ENCODE data around the gene MEGF10. TPM values are rescaled to one million over a fixed set of nuclear protein-coding genes. Genes with fewer than 3 reads are reported as not detected.
"Not testable (repeated sequence)": the region's sequence is repeated elsewhere in the genome, so short reads cannot be mapped to it uniquely, and the experiment has no call there.

The MEGF10 gene
- total RNA-seq, 1 experiment from 2014 or later = 3.1 TPM

DNA sequence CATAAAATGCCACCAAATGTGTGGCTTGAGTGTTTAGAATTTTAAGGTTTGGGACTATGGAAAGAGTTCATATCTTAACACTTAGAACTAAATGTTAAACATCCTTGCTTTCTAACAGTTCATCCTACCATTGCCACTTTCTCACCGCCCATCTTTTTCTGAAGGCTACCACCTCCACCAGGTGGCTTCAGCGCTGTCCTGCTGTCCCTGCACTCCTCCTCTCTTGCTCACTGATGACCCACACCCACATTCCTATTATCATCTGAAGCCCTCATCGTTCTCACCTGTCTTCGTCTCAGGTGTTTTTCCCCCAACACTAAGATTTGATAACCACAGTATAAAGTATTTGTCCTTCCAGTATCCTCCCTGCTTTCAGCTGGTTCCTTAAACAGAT is 7.4 kb downstream of the MEGF10 start:
- DNase-seq (ENCODE audit: low read depth) = no peak

DNA sequence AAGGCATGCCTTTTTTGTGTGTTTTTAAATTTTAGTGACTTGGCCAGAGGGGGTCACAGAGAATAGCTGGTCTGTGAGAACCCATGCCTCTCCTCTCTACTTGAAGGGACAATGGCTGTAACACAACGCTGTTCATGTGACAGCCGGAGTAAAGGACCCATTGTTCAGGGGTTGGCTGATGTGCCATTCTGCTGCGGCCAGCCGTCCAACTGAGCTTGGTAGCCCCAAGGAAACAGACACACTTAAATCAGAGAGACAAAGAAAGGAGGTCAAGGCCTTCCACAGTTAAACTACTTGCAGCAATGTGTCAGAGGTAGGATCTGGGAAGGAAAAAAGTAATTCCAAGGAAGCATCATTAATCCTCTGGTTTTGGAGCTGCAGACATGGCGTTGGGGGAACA is 8.1 kb downstream of the MEGF10 start:
- no peak for DNase-seq (ENCODE audit: low read depth)

DNA sequence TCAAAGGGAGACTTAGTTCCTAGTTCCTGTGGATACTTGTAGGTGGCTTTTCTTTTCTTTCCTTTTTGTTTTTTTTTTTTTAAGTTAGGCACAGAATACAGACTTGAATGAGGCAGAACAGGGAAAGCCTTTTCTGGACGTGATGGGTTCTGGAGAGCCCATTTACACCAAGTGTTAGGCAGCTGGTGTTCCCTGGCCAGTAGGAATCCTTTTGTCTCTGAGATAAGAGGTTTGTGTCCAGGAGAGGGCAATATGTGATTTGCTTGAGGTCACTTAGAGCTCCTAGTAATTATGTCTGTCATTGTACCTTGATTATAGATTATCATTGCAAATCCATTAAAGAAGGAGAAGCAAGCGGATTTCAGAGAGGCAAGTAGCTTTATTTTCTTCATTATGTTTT is 9.1 kb downstream of the MEGF10 start:
- DNase-seq (ENCODE audit: low read depth) = peak; percentile 18

DNA sequence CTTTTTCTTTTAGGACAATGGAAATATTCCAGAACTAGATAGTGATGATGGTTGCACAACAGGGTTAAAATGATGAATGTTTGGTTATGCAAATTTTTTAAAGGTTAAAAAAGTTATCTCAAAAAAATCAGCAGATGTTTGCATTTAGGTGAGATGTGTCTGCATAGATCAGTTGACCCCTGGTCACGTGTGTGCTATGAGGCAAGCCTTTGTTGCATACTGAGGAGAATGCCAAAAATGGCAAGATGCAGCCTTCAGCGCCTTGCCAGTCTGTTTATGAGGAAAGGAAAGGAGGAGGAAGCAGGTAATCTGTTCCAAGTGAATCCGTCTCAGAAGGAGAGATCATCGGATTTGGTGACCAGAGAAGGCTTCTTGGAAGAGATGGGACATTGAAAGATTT is 11.9 kb downstream of the MEGF10 start:
- no peak for DNase-seq (ENCODE audit: low read depth)

DNA sequence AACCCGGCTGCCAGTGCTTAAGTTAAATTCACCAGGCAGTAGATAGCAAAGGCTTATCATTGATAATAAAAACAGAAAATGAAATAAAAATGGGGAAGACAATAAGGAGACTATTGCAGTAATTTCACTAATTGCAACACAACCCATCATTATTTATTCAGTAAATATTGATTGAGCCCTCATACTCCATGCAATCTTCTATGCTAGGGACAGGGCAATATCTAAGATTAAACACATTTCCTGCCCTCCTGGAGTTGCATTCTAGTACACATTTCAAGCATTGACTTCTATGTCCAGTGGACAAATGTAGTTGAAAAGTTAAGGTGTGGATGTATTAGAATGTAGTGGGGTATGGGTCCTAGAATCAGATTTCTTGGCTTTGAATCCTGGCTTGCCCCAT is 12.8 kb downstream of the MEGF10 start:
- no peak for DNase-seq (ENCODE audit: low read depth)

DNA sequence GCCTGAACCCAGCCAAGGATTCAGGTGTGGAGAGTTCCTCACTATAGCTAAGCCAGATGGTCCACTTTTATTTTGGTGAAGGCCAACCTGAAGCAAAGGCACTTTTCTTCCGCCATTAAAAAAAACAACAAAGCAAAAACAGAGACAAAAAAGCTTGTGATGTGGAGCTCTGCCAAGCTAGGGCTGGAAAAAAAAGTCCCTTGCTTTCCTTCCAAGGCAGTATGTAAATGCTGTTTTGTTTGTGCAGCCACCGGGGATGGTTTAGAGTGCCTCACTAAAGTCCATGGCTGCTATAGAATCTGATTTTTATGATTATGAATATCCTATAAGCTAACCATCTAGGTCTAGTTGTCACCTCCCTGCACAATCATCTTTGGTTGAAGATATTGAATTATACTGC is 14.9 kb downstream of the MEGF10 start:
- DNase-seq (ENCODE audit: low read depth) = no peak

DNA sequence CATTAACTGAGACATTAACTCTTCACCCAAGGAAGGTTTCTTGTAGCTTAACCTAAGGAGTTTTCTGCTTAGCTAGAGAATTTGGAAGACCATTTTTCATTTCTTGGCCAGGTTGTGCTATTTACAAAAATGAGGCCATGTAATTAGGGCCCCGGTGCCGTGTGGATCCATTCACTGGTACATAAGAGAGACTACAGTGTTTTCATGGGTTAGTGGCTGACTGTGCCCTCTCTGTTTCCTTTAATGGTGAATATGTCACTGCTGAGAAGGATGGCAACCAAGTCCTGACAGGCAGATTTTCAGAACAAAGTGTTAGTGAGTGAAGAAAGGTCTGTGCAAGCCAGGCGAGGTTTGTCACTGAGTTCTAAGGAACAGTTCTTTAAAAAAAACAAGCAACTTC is 15.4 kb downstream of the MEGF10 start:
- DNase-seq (ENCODE audit: low read depth) = no peak

DNA sequence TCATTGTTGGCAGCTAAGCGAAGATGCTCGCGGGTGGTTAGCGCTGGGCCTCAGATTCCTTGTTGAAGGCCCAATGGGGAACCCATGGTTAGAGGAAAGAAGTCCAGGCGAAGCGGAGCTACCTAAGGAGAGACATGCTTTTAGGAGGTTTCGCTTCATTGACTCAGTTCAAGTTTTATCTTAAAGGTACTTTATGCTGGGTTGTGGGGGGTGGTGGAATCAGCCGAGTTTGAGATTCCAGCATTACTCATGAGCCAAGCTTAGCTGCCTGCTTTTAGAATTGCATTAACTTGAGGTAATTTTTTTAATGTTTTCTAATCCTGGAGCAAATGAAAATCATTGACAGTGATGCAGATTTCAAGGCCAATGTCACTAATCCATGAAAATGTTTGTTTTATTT is 16.1 kb downstream of the MEGF10 start:
- no peak for DNase-seq (ENCODE audit: low read depth)

DNA sequence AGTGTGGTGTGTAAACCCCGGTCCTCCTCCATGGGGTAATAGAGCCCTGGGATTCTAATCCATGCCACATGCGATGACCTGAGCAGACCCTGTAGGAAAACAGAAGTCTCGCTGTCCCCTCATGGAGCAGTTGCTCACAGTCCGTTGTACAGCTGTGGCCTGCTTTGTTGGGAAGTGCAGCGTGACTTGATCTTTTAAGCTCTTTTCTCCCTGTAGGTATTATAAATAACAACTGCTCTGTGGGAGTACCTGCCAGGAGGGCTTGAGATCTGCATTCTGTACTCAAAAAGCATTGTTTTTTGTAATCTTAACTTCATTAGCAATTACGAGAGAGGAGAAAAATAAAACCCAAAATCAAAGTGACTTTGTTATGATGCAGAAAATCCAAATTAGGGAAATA is 17.3 kb downstream of the MEGF10 start:
- no peak for DNase-seq (ENCODE audit: low read depth)

DNA sequence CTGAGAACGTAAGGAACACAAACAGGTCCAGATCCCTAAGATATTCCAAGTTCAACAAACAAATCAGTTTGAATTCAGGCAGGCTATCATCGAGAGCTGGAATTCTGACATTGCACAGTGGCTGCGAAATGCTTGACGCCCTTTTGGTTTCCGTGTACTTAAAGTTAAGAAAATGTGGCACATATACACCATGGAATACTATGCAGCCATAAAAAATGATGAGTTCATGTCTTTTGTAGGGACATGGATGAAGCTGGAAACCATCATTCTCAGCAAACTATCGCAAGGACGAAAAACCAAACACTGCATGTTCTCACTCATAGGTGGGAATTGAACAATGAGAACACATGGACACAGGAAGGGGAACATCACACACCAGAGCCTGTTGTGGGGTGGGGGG is 17.7 kb downstream of the MEGF10 start:
- DNase-seq (ENCODE audit: low read depth) = not testable (repeated sequence)

DNA sequence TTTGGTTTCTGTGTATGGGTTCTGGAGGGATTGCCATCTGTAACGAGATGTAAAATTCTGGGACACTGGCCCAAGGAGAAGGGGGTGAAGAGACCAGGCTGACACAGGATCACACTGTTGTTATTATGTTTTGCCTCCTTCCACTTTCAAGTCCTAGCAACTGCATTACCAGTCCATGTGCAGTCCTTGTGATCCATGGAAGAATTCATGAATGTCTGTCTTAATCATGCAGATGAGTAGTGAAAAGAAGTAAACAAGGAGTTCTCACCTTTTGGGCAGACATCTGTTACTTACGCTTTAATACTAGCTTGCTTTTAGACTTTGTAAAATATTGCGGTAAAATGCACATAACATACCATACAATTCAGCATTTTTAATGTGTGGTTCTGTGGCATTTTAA is 18.3 kb downstream of the MEGF10 start:
- no peak for DNase-seq (ENCODE audit: low read depth)

DNA sequence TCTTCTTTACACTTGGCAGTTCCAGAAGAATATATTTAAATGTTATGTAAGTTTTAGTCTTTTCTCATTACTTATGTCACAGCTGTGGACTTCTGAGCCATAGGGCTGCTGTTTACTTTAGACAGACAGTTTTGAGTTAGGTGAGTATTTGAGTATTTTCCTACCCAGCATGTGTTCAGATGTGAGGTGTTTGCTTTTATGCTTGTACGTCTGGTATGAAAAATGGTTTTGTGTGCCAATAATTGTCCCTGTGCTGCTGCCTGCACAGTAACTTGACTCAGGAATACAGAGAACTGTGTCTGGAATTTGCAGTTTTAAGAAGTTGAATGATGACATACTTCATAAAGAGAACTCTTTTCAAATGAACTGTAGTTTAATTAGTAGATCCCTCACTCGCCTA is 20.8 kb downstream of the MEGF10 start:
- DNase-seq (ENCODE audit: low read depth) = no peak

DNA sequence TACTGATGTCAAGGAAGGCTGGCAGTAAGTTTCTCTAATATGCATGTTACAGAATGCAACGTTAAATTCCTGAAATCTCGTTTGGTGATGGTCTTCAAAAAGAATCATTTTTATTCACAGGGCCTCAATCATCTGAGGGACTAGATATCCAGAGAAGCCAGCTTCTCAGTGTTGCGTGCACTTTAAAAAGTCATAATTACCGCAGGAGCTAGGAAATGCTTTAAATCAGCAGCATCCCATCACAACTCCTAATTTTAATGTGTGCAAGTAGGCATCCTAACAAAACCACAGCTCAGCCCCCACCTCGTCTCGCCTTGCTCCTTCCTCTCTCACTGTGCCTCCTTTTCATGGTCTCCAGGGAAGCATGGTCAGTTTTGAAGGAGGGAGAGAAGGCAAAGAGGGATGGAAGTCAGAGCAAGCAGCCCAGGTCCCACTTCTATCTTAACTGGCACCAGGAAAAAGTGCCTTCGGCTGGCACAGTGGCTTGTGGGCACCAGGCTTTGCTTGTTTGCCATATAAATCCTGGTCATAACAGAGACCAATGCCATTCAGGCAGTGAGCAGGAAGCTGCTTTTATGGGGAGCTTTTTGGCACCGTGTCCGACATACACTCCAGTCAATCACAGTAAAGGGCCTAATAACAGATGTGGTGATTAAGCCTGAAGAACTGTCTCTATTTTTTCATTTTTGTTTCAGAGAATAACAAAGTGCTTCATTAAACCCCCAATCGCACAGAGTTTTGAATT is 21.4 kb downstream of the MEGF10 start:
- DNase-seq (ENCODE audit: low read depth) = peak; percentile 10

DNA sequence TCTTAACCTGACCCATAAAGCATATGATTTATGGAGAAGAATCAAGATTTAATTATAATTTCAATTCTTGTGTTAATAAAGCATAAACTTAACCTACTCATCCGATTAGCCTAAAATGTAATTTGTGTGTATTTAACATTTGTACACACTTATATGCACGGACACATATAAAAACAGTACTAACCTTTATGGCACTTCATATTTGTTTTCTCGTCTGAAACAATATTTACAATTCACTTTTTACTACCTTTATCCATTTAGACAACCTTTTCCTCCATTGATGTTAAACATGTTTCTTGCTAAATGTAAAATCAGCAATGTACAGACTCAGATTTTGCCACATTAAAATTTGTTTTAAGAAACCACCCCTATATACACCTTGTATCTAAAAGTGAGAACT is 22.8 kb downstream of the MEGF10 start:
- DNase-seq (ENCODE audit: low read depth) = no peak

DNA sequence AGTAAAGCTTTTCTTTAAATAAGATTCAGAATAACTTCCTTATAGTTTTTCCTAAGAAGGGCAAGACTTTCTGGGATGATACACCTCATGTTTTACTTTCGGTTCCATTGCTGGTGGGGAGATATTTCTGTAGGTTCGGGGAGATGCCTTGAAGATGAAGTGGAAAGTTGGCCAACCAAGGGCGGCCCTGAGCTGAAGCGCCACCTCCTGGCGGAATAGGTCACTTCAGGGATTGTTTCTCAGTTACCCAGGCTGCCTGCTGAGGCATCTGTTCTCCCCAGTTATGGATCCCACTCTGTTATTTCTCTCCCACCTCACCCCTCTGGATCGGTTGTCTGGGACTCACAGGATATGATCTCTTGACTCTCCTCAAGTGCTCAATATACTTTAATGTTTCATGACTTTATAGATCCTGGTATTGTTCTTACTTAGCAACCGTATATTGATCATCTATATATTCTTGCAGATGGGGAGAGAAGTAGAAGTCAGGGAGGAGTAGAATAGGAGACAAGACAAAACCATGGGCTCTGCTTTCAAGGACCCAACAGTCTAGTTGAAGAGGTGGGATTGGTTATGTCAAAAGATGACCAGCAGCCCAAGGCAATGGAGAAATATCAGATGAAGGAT is 23.4 kb downstream of the MEGF10 start:
- peak; percentile 54 for DNase-seq (ENCODE audit: low read depth)

DNA sequence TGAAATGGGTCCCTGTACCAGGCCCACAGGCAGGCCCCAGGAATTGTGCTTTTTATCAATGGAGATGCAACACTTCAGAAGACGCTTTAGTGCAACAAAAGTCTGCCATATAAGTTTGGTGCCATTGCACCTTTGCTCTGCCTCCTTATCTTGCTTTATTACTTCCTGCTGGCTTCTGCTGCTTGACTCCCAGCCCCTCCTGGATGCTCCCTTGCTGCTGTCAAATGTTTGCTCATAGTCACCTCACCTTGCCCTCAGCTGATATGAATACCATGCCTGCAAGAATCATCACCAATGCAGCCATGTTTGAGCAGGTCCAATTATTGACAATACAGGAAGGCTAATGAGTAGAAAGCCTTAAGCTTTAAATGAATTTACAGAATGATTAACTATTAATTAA is 25.4 kb downstream of the MEGF10 start:
- no peak for DNase-seq (ENCODE audit: low read depth)

DNA sequence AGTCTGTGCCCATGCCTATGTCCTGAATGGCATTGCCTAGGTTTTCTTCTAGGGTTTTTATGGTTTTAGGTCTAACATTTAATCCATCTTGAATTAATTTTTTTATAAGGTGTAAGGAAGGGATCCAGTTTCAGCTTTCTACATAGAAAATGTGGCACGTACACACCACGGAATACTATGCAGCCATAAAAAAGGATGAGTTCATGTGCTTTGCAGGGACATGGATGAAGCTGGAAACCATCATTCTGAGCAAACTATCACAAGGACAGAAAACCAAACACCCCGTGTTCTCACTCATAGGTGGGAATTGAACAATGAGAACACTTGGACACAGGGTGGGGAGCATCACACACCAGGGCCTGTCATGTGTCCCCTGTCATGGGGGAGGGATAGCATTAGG is 26.8 kb downstream of the MEGF10 start:
- DNase-seq (ENCODE audit: low read depth) = not testable (repeated sequence)

DNA sequence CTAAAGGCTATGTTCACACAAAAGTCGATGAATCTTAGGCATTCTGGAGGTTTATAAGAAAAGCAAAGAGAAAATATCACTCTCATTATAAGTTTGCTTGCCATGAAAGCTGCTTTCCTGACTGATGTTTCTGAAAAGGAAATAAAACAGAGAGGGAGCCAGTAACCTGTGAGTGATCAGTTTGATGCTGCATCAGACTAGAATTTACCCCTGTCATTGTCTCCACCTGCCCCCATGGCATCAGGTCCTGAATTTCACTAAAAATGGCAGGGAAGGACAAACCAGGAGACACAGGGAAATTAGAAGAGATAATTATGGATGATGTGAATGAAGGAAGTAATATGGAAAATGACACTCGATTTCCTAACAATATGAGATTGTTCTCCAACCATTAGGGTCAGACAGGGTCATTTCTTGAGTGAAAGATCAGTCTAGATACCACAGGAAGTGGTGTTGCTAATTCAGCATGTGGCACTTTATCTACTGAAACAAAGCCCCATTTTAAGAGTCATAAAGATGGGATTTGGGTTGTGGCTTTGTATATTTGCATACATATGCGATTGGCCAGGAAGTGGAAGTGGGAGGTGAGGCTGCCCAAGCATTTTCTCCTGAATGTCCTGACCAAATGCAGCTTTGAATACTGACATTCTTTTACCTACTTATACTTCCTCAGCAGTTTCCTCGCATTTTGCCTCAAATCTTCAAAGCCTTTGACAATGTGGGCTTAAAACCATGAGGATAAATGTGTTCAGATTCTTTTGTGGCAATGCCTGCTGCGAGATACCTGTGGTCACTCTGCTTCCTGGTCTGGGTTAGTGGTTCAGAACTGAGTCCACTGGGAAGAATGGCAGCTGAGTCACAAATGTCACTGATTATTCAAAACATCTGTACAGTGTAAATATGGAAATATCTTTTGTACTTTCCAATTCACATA is 29.7 kb downstream of the MEGF10 start:
- peak; percentile 68 for DNase-seq (ENCODE audit: low read depth)

DNA sequence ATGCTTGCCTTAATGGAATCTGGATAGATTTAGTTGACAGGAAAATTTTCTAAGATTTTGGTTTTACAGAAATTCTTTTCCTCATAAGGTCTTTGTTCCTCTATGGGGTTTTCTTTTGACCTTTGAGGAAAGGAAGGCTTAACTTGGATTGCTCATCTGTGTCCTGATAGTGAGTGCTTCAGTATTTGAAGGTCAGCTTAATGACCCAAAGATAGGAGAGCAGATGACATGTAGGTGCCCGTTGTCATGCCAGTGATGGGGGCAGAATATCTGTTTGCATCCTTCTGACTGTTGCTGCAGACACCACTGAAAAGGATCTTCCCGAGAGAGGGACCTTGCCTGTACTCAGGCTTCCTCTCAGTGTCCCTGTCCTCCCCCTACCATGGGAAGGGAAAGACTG is 30.9 kb downstream of the MEGF10 start:
- no peak for DNase-seq (ENCODE audit: low read depth)

DNA sequence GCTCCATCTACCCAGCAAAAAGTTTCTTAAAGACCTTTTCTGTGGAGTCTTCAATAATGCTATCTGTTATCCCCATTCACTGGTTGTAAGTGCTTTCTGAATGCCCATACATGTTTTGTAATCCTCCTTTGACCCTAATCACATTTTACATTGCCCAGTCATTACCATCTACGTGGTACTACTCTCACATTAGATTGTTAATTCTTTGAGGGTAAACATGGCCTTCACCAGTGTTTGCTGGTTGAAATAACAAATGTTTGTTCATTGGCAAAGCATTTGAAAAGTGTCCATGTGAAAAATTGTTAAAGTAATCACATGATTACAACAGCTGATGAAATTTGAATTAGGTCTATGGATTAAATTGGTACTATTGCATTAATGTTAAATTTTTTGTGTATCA is 31.8 kb downstream of the MEGF10 start:
- no peak for DNase-seq (ENCODE audit: low read depth)

DNA sequence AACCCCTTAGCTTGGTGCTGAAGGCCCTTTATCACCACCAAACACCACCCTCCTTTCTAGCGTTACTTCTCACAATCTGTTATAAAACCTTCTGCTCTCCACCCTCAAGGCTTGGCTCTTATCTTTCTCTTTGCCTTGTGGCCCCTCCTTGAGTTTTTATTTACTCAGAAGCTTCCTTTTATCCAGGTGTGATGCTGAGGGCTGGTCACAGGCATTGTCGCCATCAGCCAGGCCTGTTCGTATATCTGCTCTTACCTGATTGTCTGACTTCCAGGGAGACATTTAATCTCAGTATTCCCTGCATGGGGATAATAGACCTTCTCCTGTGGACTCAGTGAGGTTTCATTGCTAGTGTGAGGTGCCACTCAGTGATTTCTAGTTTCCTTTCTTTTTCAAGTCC is 34.2 kb downstream of the MEGF10 start:
- DNase-seq (ENCODE audit: low read depth) = no peak

DNA sequence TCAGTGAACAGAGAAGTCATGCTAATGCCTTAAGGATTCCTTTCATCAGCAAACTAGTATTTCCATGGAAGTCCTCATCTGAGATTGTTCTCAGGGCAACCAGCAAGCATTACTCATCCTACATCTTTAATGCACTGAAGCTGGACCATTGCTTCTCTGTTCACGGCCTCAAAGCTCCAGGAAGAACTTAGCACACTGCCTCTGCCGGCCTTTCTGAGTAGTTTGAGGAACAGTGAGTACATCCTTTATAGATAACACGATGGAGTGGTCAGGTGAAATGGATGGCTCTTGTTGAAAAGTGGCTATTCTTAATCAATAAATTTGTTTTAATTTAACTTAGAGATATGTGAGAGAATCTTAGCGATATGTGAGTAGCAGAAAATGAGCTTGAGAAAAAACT is 35.8 kb downstream of the MEGF10 start:
- no peak for DNase-seq (ENCODE audit: low read depth)

Data from M059J (cell line).